Hepatocyte (in vitro differentiated cells): ENCODE data around the gene JADE1. TPM values are rescaled to one million over a fixed set of nuclear protein-coding genes. Genes with fewer than 3 reads are reported as not detected.

ENCODE experiments used
- DNase-seq: peaks from one replicate; pipeline ENCODE4 v3.0.0-alpha.2; 2016; ENCODE audit warnings: low spot score
- H2AFZ ChIP-seq: fragments of 200-600 bp; sonication (generic); 2 replicates; pipeline ENCODE4 v1.6.0; 2016; ENCODE audit warnings: antibody characterized with exemption, mild to moderate bottlenecking
- H3K27ac ChIP-seq: fragments of 200-600 bp; sonication (generic); 2 replicates; pipeline ENCODE4 v1.5.1; 2016; ENCODE audit warnings: mild to moderate bottlenecking
- H3K27me3 ChIP-seq: fragments of 200-600 bp; sonication (generic); 2 replicates; pipeline ENCODE4 v1.6.1; 2016
- H3K36me3 ChIP-seq: fragments of 200-600 bp; sonication (generic); replicated peaks from 2 replicates; pipeline ENCODE4 v1.5.1; 2016; ENCODE audit warnings: low read depth; ENCODE audit not compliant: insufficient read depth
- H3K4me1 ChIP-seq: fragments of 200-600 bp; sonication (generic); 2 replicates; pipeline ENCODE4 v1.5.1; 2016; ENCODE audit warnings: mild to moderate bottlenecking, moderate library complexity; ENCODE audit not compliant: insufficient read depth
- H3K4me2 ChIP-seq: fragments of 200-600 bp; sonication (generic); 2 replicates; pipeline ENCODE4 v1.6.0; 2016
- H3K4me3 ChIP-seq: fragments of 200-600 bp; sonication (generic); 2 replicates; pipeline ENCODE4 v1.5.1; 2016; ENCODE audit warnings: mild to moderate bottlenecking
- H3K79me2 ChIP-seq: fragments of 200-600 bp; sonication (generic); 2 replicates; pipeline ENCODE4 v1.6.0; 2017; ENCODE audit warnings: mild to moderate bottlenecking
- H3K9me2 ChIP-seq: fragments of 200-600 bp; sonication (generic); replicated peaks from 2 replicates; pipeline ENCODE4 v1.6.0; 2017; ENCODE audit warnings: mild to moderate bottlenecking; ENCODE audit not compliant: insufficient read depth
- H3K9me3 ChIP-seq: fragments of 200-600 bp; sonication (generic); 2 replicates; pipeline ENCODE4 v1.5.1; 2016; ENCODE audit warnings: low read depth, mild to moderate bottlenecking
- H4K20me1 ChIP-seq: fragments of 200-600 bp; sonication (generic); 2 replicates; pipeline ENCODE4 v1.6.0; 2016; ENCODE audit warnings: mild to moderate bottlenecking; ENCODE audit not compliant: insufficient read depth, poor library complexity, severe bottlenecking
- CTCF ChIP-seq: fragments of 200-600 bp; sonication (generic); IDR thresholded peaks from 2 replicates; pipeline ENCODE4 v1.5.1; 2016; ENCODE audit warnings: antibody characterized with exemption, mild to moderate bottlenecking; ENCODE audit not compliant: poor library complexity
- EZH2 ChIP-seq: fragments of 200-600 bp; sonication (generic); IDR thresholded peaks from 2 replicates; pipeline ENCODE4 v1.6.1; 2016; ENCODE audit warnings: antibody characterized with exemption, mild to moderate bottlenecking, borderline replicate concordance
- EZH2phosphoT487 ChIP-seq: fragments of 200-600 bp; sonication (generic); IDR thresholded peaks from one replicate; pipeline ENCODE4 v1.6.1; 2018; ENCODE audit warnings: antibody characterized with exemption, mild to moderate bottlenecking, low read depth, moderate library complexity; ENCODE audit not compliant: unreplicated experiment, severe bottlenecking
- WGBS: methylation state at CpG from one replicate; pipeline ENCODE4 v1.1.6; 2016; ENCODE audit warnings: low lambda C conversion rate; ENCODE audit errors: missing lambda C conversion rate; 5-methylcytosine and 5-hydroxymethylcytosine counted together
- polyA plus RNA-seq: library from polyadenylated mRNA; unstranded; fragments of >200 nt; fragmentation: Nextera tagmentation; extraction: Ambion mirVana; gene quantifications from 2 replicates; pipeline ENCODE4 v1.2.1, GENCODE V29; 2016
- total RNA-seq: library from RNA; depleted of rRNA; stranded (reverse); fragments of >200 nt; gene quantifications from 2 replicates; pipeline ENCODE4 v1.2.3, GENCODE V29; 2014

The JADE1 gene
- total and polyA plus RNA-seq, 2 experiments from 2014 or later = 21.0 to 27.7 TPM

GRCh38 chr4:128832243-128832625 lies 22.7 kb downstream of the JADE1 start:
- WGBS = 47% methylated on average over 2 of the region's 2 CpGs
- no peak for TF ChIP-seq EZH2
- peaks cover 92% of the 10 kb centered on the region for H3K79me2 ChIP-seq
- H3K36me3 ChIP-seq = no peaks in the 10 kb centered on the region
- no peaks in the 10 kb centered on the region for H3K27me3 ChIP-seq
- H4K20me1 ChIP-seq = no peaks in the 10 kb centered on the region
- H3K4me3 ChIP-seq = no peak overlapping the region
- no peak overlapping the region for H2AFZ ChIP-seq
- no peaks in the 10 kb centered on the region for H3K9me2 ChIP-seq
- peaks cover 30% of the 10 kb centered on the region for H3K4me1 ChIP-seq
- H3K27ac ChIP-seq = peak overlapping the region; percentile 77
- H3K4me2 ChIP-seq = peak overlapping the region; percentile 52
- DNase-seq = no peak
- H3K9me3 ChIP-seq = no peaks in the 10 kb centered on the region

- Histone ChIP-seq H3K36me3 (no peaks in the 10 kb centered on the region), H4K20me1 (peaks cover 13% of the 10 kb centered on the region), H3K4me1 (peaks cover 26% of the 10 kb centered on the region), H3K27me3 (no peaks in the 10 kb centered on the region), H3K4me2 (no peak overlapping the region), H3K4me3 (no peak overlapping the region), H3K79me2 (peaks cover 91% of the 10 kb centered on the region), H2AFZ (no peak overlapping the region), H3K9me3 (no peaks in the 10 kb centered on the region), H3K9me2 (no peaks in the 10 kb centered on the region), H3K27ac (no peak overlapping the region)
- WGBS = 82% methylated on average over 8 of the region's 8 CpGs
- DNase-seq = no peak
- TF ChIP-seq EZH2phosphoT487 (no peak), CTCF (no peak), EZH2 (no peak)
Measured at GRCh38 chr4:128835498-128836222, 26.2 kb downstream of the JADE1 start.

- Histone ChIP-seq H2AFZ (no peak overlapping the region), H3K9me2 (no peaks in the 10 kb centered on the region), H3K79me2 (peaks cover 99% of the 10 kb centered on the region), H3K9me3 (no peaks in the 10 kb centered on the region), H3K4me1 (peaks cover 14% of the 10 kb centered on the region), H3K4me3 (no peak overlapping the region), H3K27ac (no peak overlapping the region), H3K36me3 (no peaks in the 10 kb centered on the region), H3K4me2 (no peak overlapping the region), H3K27me3 (no peaks in the 10 kb centered on the region), H4K20me1 (peaks cover 13% of the 10 kb centered on the region)
- DNase-seq = no peak
- 97% methylated on average over 2 of the region's 2 CpGs for WGBS
- TF ChIP-seq CTCF = no peak
- TF ChIP-seq EZH2 = no peak
- TF ChIP-seq EZH2phosphoT487 = no peak
Measured at GRCh38 chr4:128837198-128837597, 27.7 kb downstream of the JADE1 start.

DNA sequence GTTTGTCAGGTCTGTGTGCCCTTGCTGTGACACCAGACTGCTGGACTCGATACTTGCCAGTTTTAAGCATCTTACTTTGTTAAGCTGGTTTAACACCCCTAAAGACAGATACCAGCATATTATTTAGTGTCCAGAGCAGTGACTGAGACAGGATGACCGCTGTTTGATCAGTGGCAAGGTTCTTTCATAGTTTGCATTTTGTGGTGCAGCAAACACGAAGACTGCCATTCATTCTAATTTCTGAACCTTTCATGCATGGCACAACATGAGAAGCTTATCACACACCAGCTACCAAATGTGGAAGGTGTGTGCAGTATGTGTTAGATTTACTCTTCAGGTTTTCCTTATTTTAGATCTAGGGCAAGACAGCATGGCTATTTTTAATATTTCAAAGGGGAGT lies 28.2 kb downstream of the JADE1 start:
- no peak overlapping the region for H2AFZ ChIP-seq
- no peak overlapping the region for H3K4me2 ChIP-seq
- H3K9me2 ChIP-seq = no peaks in the 10 kb centered on the region
- DNase-seq = no peak
- peaks cover 99% of the 10 kb centered on the region for H3K79me2 ChIP-seq
- no peaks in the 10 kb centered on the region for H3K9me3 ChIP-seq
- peaks cover 9% of the 10 kb centered on the region for H3K4me1 ChIP-seq
- H3K27ac ChIP-seq = no peak overlapping the region
- TF ChIP-seq CTCF (no peak), EZH2phosphoT487 (no peak), EZH2 (no peak)
- H3K27me3 ChIP-seq = no peaks in the 10 kb centered on the region
- H3K4me3 ChIP-seq = no peak overlapping the region
- 99% methylated on average over 3 of the region's 3 CpGs for WGBS
- H4K20me1 ChIP-seq = peaks cover 13% of the 10 kb centered on the region
- no peaks in the 10 kb centered on the region for H3K36me3 ChIP-seq
